Measurements from ENCODE around the gene SENP1.

SENP1 gene

DNA sequence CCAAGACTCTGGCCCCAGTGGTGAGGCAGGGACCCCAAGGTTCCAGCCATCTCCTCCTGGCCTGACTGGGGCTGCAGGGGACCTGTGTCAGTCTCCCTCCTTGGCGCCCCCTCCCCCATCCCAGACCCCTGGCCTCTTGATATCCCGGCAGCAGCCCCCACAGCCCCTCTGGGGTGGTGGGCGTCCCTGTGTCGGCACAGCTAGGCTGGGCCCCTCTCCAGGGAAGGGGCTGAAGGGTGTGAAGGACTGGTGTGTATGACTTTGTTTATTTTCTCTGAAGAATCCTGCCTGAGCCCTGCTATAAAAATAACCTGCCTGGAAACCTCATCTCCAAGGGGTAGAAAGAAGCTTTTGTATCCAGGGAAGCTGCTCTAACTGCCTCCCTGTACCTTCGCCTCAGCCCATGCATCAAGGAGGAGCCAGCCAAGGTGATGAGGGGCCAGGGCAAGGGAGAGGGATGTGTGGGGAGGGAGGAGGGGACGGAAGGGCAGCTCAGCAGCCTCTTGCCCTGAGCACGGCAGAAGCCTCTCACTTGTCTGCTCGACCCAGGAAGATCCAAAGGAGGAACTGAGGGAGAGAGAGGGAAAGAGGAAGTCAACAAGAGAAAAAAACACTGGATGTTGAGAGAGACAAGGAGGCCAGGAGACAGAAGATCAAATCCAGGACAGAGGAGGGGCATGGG lies 76.2 kb downstream of the SENP1 start:
- no peaks in the 10 kb centered on the region for H3K9me3 ChIP-seq (ENCODE audit: control insufficient read depth in 1 of 2, low read length in 2 of 2)
- H3K9ac ChIP-seq (ENCODE audit: low read depth in 1 of 2, low read length in 2 of 2) = no peak overlapping the region
- H3K27ac ChIP-seq (ENCODE audit: low read depth, low read length) = no peak overlapping the region
- peaks cover 10 to 14% of the 10 kb centered on the region in 2 donors for H3K4me1 ChIP-seq (ENCODE audit: control insufficient read depth in 1 of 2, insufficient read depth in 2 of 2, low read length in 2 of 2)
- no peaks in the 10 kb centered on the region for H3K27me3 ChIP-seq (ENCODE audit: control insufficient read depth in 1 of 2, insufficient read depth in 2 of 2, low read length in 2 of 2)
- no peaks in the 10 kb centered on the region for H3K36me3 ChIP-seq (ENCODE audit: control insufficient read depth in 1 of 2, insufficient read depth in 2 of 2, low read length in 2 of 2)
- H3K4me3 ChIP-seq (ENCODE audit: low read depth in 1 of 2, low read length in 2 of 2) = no peak overlapping the region

DNA sequence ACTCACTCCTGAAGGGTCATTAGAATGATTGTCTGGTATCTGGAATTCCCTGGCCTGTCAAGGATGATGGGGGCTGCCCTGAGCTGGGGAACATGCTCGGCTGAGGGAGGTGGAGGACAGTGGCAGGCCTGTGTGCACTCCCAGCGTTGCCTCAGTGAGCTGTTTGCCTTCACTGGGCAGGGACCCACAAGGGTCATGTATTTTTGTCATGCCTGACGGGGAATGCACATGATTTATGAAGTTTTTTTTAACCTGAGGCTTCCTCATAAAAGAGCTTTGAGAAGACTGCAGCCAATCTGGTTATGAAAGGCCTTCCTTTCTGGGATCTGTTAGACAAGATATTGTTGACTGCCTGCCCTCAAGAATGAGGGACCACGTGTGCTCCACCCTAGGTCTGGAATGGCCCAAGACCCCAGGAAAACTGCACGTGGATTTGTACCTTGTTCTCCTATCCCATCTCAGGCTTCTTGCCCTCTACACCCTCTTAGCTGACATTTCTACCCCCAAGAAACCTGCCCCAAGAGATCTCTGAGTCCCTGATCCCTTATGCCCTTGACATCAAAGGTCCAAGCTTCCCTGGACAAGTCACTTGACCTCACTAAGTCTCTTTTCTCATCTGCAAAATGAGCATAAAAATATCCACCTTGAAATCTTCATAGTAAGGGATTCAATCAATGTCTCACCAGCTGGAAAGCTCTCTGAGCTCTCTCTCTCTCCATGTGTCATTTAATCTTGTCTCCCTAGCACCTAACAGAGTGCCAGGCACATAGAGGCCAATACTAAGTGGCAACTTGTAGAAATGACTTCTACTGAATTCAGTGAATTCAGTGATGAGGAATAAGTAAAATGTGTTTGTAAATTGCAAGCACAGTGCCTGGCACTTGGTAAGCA lies 77.1 kb downstream of the SENP1 start:
- H3K4me1 ChIP-seq (ENCODE audit: control insufficient read depth in 1 of 2, insufficient read depth in 2 of 2, low read length in 2 of 2) = peaks cover 11 to 14% of the 10 kb centered on the region in 2 donors
- H3K27me3 ChIP-seq (ENCODE audit: control insufficient read depth in 1 of 2, insufficient read depth in 2 of 2, low read length in 2 of 2) = no peaks in the 10 kb centered on the region
- H3K36me3 ChIP-seq (ENCODE audit: control insufficient read depth in 1 of 2, insufficient read depth in 2 of 2, low read length in 2 of 2) = no peaks in the 10 kb centered on the region
- H3K4me3 ChIP-seq (ENCODE audit: low read depth in 1 of 2, low read length in 2 of 2) = no peak overlapping the region
- H3K9ac ChIP-seq (ENCODE audit: low read depth in 1 of 2, low read length in 2 of 2) = no peak overlapping the region
- no peaks in the 10 kb centered on the region for H3K9me3 ChIP-seq (ENCODE audit: control insufficient read depth in 1 of 2, low read length in 2 of 2)
- no peak overlapping the region for H3K27ac ChIP-seq (ENCODE audit: low read depth, low read length)

GRCh38 chr12:48027183-48028002 lies 78.5 kb downstream of the SENP1 start:
- Histone ChIP-seq H3K4me1 (ENCODE audit: control insufficient read depth in 1 of 2, insufficient read depth in 2 of 2, low read length in 2 of 2) (peaks cover 17 to 21% of the 10 kb centered on the region in 2 donors), H3K36me3 (ENCODE audit: control insufficient read depth in 1 of 2, insufficient read depth in 2 of 2, low read length in 2 of 2) (no peaks in the 10 kb centered on the region), H3K27me3 (ENCODE audit: control insufficient read depth in 1 of 2, insufficient read depth in 2 of 2, low read length in 2 of 2) (no peaks in the 10 kb centered on the region), H3K9ac (ENCODE audit: low read depth in 1 of 2, low read length in 2 of 2) (no peak overlapping the region), H3K27ac (ENCODE audit: low read depth, low read length) (no peak overlapping the region), H3K9me3 (ENCODE audit: control insufficient read depth in 1 of 2, low read length in 2 of 2) (no peaks in the 10 kb centered on the region), H3K4me3 (ENCODE audit: low read depth in 1 of 2, low read length in 2 of 2) (no peak overlapping the region)

- Histone ChIP-seq H3K9me3 (ENCODE audit: control insufficient read depth in 1 of 2, low read length in 2 of 2) (no peaks in the 10 kb centered on the region), H3K27me3 (ENCODE audit: control insufficient read depth in 1 of 2, insufficient read depth in 2 of 2, low read length in 2 of 2) (no peaks in the 10 kb centered on the region), H3K9ac (ENCODE audit: low read depth in 1 of 2, low read length in 2 of 2) (no peak overlapping the region), H3K4me3 (ENCODE audit: low read depth in 1 of 2, low read length in 2 of 2) (no peak overlapping the region), H3K36me3 (ENCODE audit: control insufficient read depth in 1 of 2, insufficient read depth in 2 of 2, low read length in 2 of 2) (no peaks in the 10 kb centered on the region), H3K4me1 (ENCODE audit: control insufficient read depth in 1 of 2, insufficient read depth in 2 of 2, low read length in 2 of 2) (peaks cover 21 to 24% of the 10 kb centered on the region in 2 donors), H3K27ac (ENCODE audit: low read depth, low read length) (no peak overlapping the region)
These were observed 79.6 kb downstream of the SENP1 start for GRCh38 chr12:48026060-48026827.

DNA sequence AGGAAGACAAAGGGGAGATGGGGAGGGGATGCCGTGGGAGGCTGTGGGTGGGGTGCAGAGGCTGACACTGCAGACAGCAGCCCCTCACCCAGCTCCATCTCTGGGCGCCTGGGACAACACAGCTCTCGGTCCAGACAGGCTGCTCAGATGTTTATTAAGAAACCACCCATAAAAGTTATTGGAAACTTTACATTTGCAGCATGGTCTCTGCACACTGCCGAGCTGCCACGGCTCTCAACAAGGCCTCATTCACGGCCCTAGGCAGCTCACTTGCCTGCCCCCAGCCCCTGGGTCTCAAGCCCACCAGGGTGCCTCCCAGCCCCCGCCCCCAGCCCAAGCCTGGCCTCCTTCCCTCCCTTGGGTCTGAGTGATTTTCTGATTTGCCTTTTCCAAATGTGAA lies 80.6 kb downstream of the SENP1 start:
- Histone ChIP-seq H3K27ac (ENCODE audit: low read depth, low read length) (no peak overlapping the region), H3K4me1 (ENCODE audit: control insufficient read depth in 1 of 2, insufficient read depth in 2 of 2, low read length in 2 of 2) (peaks cover 18 to 19% of the 10 kb centered on the region in 2 donors), H3K27me3 (ENCODE audit: control insufficient read depth in 1 of 2, insufficient read depth in 2 of 2, low read length in 2 of 2) (no peaks in the 10 kb centered on the region), H3K4me3 (ENCODE audit: low read depth in 1 of 2, low read length in 2 of 2) (no peak overlapping the region), H3K9me3 (ENCODE audit: control insufficient read depth in 1 of 2, low read length in 2 of 2) (no peaks in the 10 kb centered on the region), H3K9ac (ENCODE audit: low read depth in 1 of 2, low read length in 2 of 2) (no peak overlapping the region), H3K36me3 (ENCODE audit: control insufficient read depth in 1 of 2, insufficient read depth in 2 of 2, low read length in 2 of 2) (no peaks in the 10 kb centered on the region)

DNA sequence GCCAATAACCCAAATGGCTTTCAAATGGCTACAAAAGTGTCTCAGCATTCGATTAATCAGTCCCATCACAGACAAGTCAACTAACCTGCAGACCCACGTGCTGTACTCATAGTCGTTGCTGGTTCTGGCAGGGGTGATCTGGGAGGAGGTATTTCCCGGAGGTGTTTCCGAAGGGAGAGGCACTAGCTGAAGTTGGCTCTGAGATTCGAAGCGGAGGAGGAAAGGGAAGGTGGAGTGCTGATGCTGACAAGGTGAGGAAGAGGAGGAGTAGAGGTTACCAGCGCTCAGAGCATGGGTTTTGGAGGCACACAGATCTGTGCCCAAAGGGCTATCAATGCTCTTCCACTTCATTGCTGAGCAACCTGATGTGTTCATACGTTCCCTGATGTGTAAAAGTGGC lies 81.1 kb downstream of the SENP1 start:
- no peaks in the 10 kb centered on the region for H3K9me3 ChIP-seq (ENCODE audit: control insufficient read depth in 1 of 2, low read length in 2 of 2)
- H3K9ac ChIP-seq (ENCODE audit: low read depth in 1 of 2, low read length in 2 of 2) = no peak overlapping the region
- no peaks in the 10 kb centered on the region for H3K27me3 ChIP-seq (ENCODE audit: control insufficient read depth in 1 of 2, insufficient read depth in 2 of 2, low read length in 2 of 2)
- no peak overlapping the region for H3K4me3 ChIP-seq (ENCODE audit: low read depth in 1 of 2, low read length in 2 of 2)
- H3K4me1 ChIP-seq (ENCODE audit: control insufficient read depth in 1 of 2, insufficient read depth in 2 of 2, low read length in 2 of 2) = peaks cover 13 to 14% of the 10 kb centered on the region in 2 donors
- H3K27ac ChIP-seq (ENCODE audit: low read depth, low read length) = no peak overlapping the region
- H3K36me3 ChIP-seq (ENCODE audit: control insufficient read depth in 1 of 2, insufficient read depth in 2 of 2, low read length in 2 of 2) = no peaks in the 10 kb centered on the region

- Histone ChIP-seq H3K36me3 (ENCODE audit: control insufficient read depth in 1 of 2, insufficient read depth in 2 of 2, low read length in 2 of 2) (no peaks in the 10 kb centered on the region), H3K27ac (ENCODE audit: low read depth, low read length) (no peak overlapping the region), H3K9me3 (ENCODE audit: control insufficient read depth in 1 of 2, low read length in 2 of 2) (no peaks in the 10 kb centered on the region), H3K27me3 (ENCODE audit: control insufficient read depth in 1 of 2, insufficient read depth in 2 of 2, low read length in 2 of 2) (no peaks in the 10 kb centered on the region), H3K9ac (ENCODE audit: low read depth in 1 of 2, low read length in 2 of 2) (no peak overlapping the region), H3K4me1 (ENCODE audit: control insufficient read depth in 1 of 2, insufficient read depth in 2 of 2, low read length in 2 of 2) (peaks cover 13 to 14% of the 10 kb centered on the region in 2 donors), H3K4me3 (ENCODE audit: low read depth in 1 of 2, low read length in 2 of 2) (no peak overlapping the region)
These were observed 82.5 kb downstream of the SENP1 start for GRCh38 chr12:48023386-48023785.

DNA sequence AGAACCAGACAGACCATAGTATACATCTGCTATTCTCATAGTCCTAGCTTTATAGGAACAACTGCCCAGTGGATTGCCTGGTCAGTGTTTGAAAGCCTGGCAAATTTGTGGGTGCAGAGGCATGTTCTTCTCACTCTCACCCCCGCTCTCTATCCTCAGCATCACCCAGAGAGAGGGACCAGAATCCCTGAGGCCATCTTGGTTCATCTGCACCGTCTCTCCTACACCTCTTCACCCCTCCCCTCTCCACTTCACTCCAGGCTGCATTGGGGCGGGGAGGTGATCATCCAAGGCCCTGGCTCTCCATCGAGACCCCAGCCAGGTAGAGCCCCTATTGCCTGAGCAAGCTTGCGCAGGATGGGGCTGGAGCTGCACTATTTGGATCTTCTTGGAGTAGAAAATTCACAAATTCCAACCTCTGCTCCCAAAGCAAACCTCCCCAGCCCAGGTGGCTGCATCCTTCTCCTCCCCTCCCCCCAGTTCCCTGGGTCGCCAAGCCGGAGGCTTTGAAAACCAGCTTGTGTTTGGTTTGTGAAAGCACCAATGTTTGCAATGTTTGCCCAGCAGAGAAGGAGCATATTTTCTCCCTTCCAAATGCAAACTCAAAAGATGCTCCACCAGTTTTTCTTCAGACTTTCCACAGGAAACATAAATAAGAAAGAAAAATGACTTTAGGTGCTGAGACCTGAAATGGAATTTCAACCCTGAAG lies 83.0 kb downstream of the SENP1 start:
- H3K36me3 ChIP-seq (ENCODE audit: control insufficient read depth in 1 of 2, insufficient read depth in 2 of 2, low read length in 2 of 2) = no peaks in the 10 kb centered on the region
- no peak overlapping the region for H3K27ac ChIP-seq (ENCODE audit: low read depth, low read length)
- no peak overlapping the region for H3K4me3 ChIP-seq (ENCODE audit: low read depth in 1 of 2, low read length in 2 of 2)
- H3K9ac ChIP-seq (ENCODE audit: low read depth in 1 of 2, low read length in 2 of 2) = no peak overlapping the region
- no peaks in the 10 kb centered on the region for H3K9me3 ChIP-seq (ENCODE audit: control insufficient read depth in 1 of 2, low read length in 2 of 2)
- no peaks in the 10 kb centered on the region for H3K27me3 ChIP-seq (ENCODE audit: control insufficient read depth in 1 of 2, insufficient read depth in 2 of 2, low read length in 2 of 2)
- H3K4me1 ChIP-seq (ENCODE audit: control insufficient read depth in 1 of 2, insufficient read depth in 2 of 2, low read length in 2 of 2) = peaks cover 13 to 14% of the 10 kb centered on the region in 2 donors

DNA sequence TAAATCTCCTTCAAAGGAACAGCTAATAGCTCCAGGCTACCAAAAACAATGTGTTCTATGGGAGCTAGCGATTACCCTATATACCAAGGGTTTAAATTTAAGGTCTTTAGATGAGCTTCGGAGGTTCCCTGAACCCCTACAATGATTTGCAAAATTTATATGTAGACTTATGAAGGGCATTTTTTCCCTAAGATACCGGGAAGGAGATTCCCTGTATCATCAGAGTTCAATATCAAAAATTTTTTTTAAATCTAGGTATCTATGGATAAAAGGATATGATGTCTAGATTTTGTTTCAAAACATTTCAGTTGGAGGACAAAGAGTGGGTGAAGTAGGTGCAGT lies 83.7 kb downstream of the SENP1 start:
- Histone ChIP-seq H3K4me1 (ENCODE audit: control insufficient read depth in 1 of 2, insufficient read depth in 2 of 2, low read length in 2 of 2) (peaks cover 10 to 14% of the 10 kb centered on the region in 2 donors), H3K9ac (ENCODE audit: low read depth in 1 of 2, low read length in 2 of 2) (no peak overlapping the region), H3K27me3 (ENCODE audit: control insufficient read depth in 1 of 2, insufficient read depth in 2 of 2, low read length in 2 of 2) (no peaks in the 10 kb centered on the region), H3K4me3 (ENCODE audit: low read depth in 1 of 2, low read length in 2 of 2) (no peak overlapping the region), H3K27ac (ENCODE audit: low read depth, low read length) (no peak overlapping the region), H3K36me3 (ENCODE audit: control insufficient read depth in 1 of 2, insufficient read depth in 2 of 2, low read length in 2 of 2) (no peaks in the 10 kb centered on the region), H3K9me3 (ENCODE audit: control insufficient read depth in 1 of 2, low read length in 2 of 2) (no peaks in the 10 kb centered on the region)

Data from duodenal mucosa (tissue), 2 donors.